OCI-LY7 (cell line): ENCODE data around the gene HSPA4. TPM values are rescaled to one million over a fixed set of nuclear protein-coding genes. Genes with fewer than 3 reads are reported as not detected.
"Not testable (repeated sequence)": the region's sequence is repeated elsewhere in the genome, so short reads cannot be mapped to it uniquely, and the experiment has no call there.

Experiments
- BruUV-seq: library from RNA; stranded (reverse); fragments of 400-500 nt; replicated peaks from 2 replicates; lab custom pipeline; 2021; lab: Mats Ljungman, UMichigan
- CTCF ChIA-PET: fragments of 300-600 bp; sonication (Branson Sonifier 250); formaldehyde crosslinking; loops from one replicate; lab custom pipeline; 2022; ENCODE audit warnings: antibody characterized with exemption; ENCODE audit not compliant: unreplicated experiment; lab: Charles Lee
- POLR2A ChIA-PET: fragments of 300-600 bp; sonication (Branson Sonifier 250); formaldehyde crosslinking; loops from one replicate; lab custom pipeline; 2022; ENCODE audit warnings: antibody characterized with exemption; lab: Charles Lee
- DNase-seq: peaks from one replicate; pipeline ENCODE4 v3.0.0-alpha.2; 2015; ENCODE audit warnings: low spot score
- H2AFZ ChIP-seq: fragments of 200-600 bp; sonication (generic), shearing (Covaris generic); 2 replicates; pipeline ENCODE4 v1.6.1; 2014; ENCODE audit warnings: mild to moderate bottlenecking, antibody characterized with exemption, low read length, moderate library complexity
- H3K27ac ChIP-seq: fragments of 200-600 bp; sonication (generic); 2 replicates; pipeline ENCODE4 v1.5.1; 2014; ENCODE audit warnings: mixed run types, low read depth, mild to moderate bottlenecking, moderate library complexity, low read length, inconsistent platforms; ENCODE audit not compliant: poor library complexity, severe bottlenecking
- H3K36me3 ChIP-seq: fragments of 200-600 bp; sonication (generic); 2 replicates; pipeline ENCODE4 v1.6.1; 2014; ENCODE audit warnings: mild to moderate bottlenecking, antibody characterized with exemption, low read length, moderate library complexity, mixed read lengths; ENCODE audit not compliant: insufficient read depth
- H3K4me1 ChIP-seq: fragments of 200-600 bp; sonication (generic); 2 replicates; pipeline ENCODE4 v1.5.1; 2014; ENCODE audit warnings: mild to moderate bottlenecking, low read length; ENCODE audit not compliant: insufficient read depth, poor library complexity, severe bottlenecking
- H3K4me2 ChIP-seq: fragments of 200-600 bp; sonication (generic); 2 replicates; pipeline ENCODE4 v1.6.1; 2014; ENCODE audit warnings: mild to moderate bottlenecking, low read length
- H3K4me3 ChIP-seq: fragments of 200-600 bp; sonication (generic); 2 replicates; pipeline ENCODE4 v1.5.1; 2014; ENCODE audit warnings: mild to moderate bottlenecking, low read depth, low read length; ENCODE audit not compliant: poor library complexity, severe bottlenecking
- H3K79me2 ChIP-seq: fragments of 200-600 bp; sonication (generic); 2 replicates; pipeline ENCODE4 v1.6.1; 2016; ENCODE audit warnings: low read depth, mild to moderate bottlenecking, low read length, moderate library complexity, mixed read lengths; ENCODE audit not compliant: insufficient read depth
- H3K9me2 ChIP-seq: fragments of 200-600 bp; sonication (generic); 2 replicates; pipeline ENCODE4 v1.6.1; 2016; ENCODE audit warnings: mild to moderate bottlenecking, low read length, mixed read lengths; ENCODE audit not compliant: insufficient read depth
- H3K9me3 ChIP-seq: fragments of 200-600 bp; sonication (generic); 2 replicates; pipeline ENCODE4 v1.6.1; 2014; ENCODE audit warnings: mild to moderate bottlenecking, mixed run types, low read length, mixed read lengths
- H4K20me1 ChIP-seq: fragments of 200-600 bp; sonication (generic); 2 replicates; pipeline ENCODE4 v1.6.1; 2014; ENCODE audit warnings: mild to moderate bottlenecking, antibody characterized with exemption, low read length, moderate library complexity, mixed read lengths; ENCODE audit not compliant: insufficient read depth
- CTCF ChIP-seq: fragments of 200-600 bp; sonication (generic); conservative IDR thresholded peaks from 2 replicates; pipeline ENCODE4 v1.5.1; 2014; ENCODE audit warnings: mild to moderate bottlenecking, antibody characterized with exemption, low read length, moderate library complexity, mixed read lengths
- EZH2phosphoT487 ChIP-seq: fragments of 200-600 bp; sonication (generic); IDR thresholded peaks from 2 replicates; pipeline ENCODE4 v1.6.1; 2018; ENCODE audit warnings: low read depth, borderline replicate concordance, mild to moderate bottlenecking, mixed run types, antibody characterized with exemption, low read length, moderate library complexity, mixed read lengths
- intact Hi-C: fragments of 100-400 bp; cut with micrococcal nuclease; formaldehyde crosslinking; loops from one replicate; pipeline ENCODE4 v1.10.0; 2022; ENCODE audit not compliant: unreplicated experiment
- total RNA-seq, 2 experiments: library from RNA; depleted of rRNA in 1 of 2; stranded (reverse); fragments of >200 nt in 1 of 2; shearing (Covaris generic) in 1 of 2; gene quantifications; 2 replicates each; pipeline ENCODE4 v1.2.3, GENCODE V29; 2014 to 2022

HSPA4 gene
- total RNA-seq, 2 experiments from 2014 or later, result 65.4 to 226 TPM

- POLR2A ChIA-PET, result interaction anchor here (0.6 to 6.8 kb wide), 7 partner anchors 10 to 1332 kb away, joined by 3 to 70 read pairs (median 3); partner anchors contain the start of gene HSPA4
- Histone ChIP-seq H3K9me3 (no peaks in the 10 kb centered on the region), H3K79me2 (no peaks in the 10 kb centered on the region), H3K27ac (peak overlapping the region; percentile 97), H4K20me1 (no peaks in the 10 kb centered on the region), H2AFZ (peak overlapping the region; percentile 79), H3K36me3 (no peaks in the 10 kb centered on the region), H3K4me1 (peaks cover 59% of the 10 kb centered on the region), H3K4me3 (peak overlapping the region; percentile 5), H3K4me2 (peak overlapping the region; percentile 71), H3K9me2 (no peaks in the 10 kb centered on the region)
- TF ChIP-seq EZH2phosphoT487, result no peak
- TF ChIP-seq CTCF, result no peak
- intact Hi-C loops, result no loop called here
- no TSS peak for BruUV-seq
- no peak for DNase-seq
- CTCF ChIA-PET, result no interaction called here
These were observed 16.6 kb upstream of the HSPA4 start for GRCh38 chr5:133035224-133035623.

- H3K4me2 ChIP-seq, H3K27ac ChIP-seq, DNase-seq, intact Hi-C loops, H2AFZ ChIP-seq, H4K20me1 ChIP-seq, H3K4me3 ChIP-seq, H3K36me3 ChIP-seq, CTCF ChIA-PET, H3K9me2 ChIP-seq, H3K79me2 ChIP-seq, BruUV-seq, H3K9me3 ChIP-seq: not testable (repeated sequence)
- POLR2A ChIA-PET, result interaction anchor here (0.6 kb wide), 1 partner anchor 15 kb away, joined by 3 read pairs; the partner anchor contains the start of gene HSPA4
- H3K4me1 ChIP-seq, result peaks cover 54% of the 10 kb centered on the region
These were observed 15.1 kb upstream of the HSPA4 start for GRCh38 chr5:133036677-133037076.

- Histone ChIP-seq H3K27ac (no peak overlapping the region), H3K4me1 (peaks cover 18% of the 10 kb centered on the region), H3K4me2 (no peak overlapping the region), H3K9me3 (no peaks in the 10 kb centered on the region), H3K79me2 (no peaks in the 10 kb centered on the region), H3K36me3 (no peaks in the 10 kb centered on the region), H3K9me2 (no peaks in the 10 kb centered on the region), H2AFZ (peak overlapping the region; percentile 39; the same call in 1 of the 2 replicates), H3K4me3 (no peak overlapping the region), H4K20me1 (no peaks in the 10 kb centered on the region)
- CTCF ChIA-PET, result interaction anchor here (1.0 kb wide), 1 partner anchor 8 kb away, joined by 3 read pairs; no protein-coding TSS in a partner anchor
- POLR2A ChIA-PET, result no interaction called here
- no TSS peak for BruUV-seq
- intact Hi-C loops, result no loop called here
- TF ChIP-seq EZH2phosphoT487 (no peak), CTCF (no peak)
- no peak for DNase-seq
These were observed 10.5 kb upstream of the HSPA4 start for GRCh38 chr5:133041157-133041784.
